Measurements from ENCODE around the gene ACR. TPM values are rescaled to one million over a fixed set of nuclear protein-coding genes. Genes with fewer than 3 reads are reported as not detected.

ACR gene
- total and polyA plus RNA-seq, 8 donors: 0.34 to 0.92 (median 0.40) TPM; not detected in 5

- DNase-seq: peak in 2 of 6 donors; percentile 68 to 78
- TF ChIP-seq CTCF (IDR thresholded peaks at IDR 0.05): peak in 2 of 4 donors; percentile 10
- H3K36me3 ChIP-seq: no peaks in the 10 kb centered on the region
- H3K4me3 ChIP-seq: peak overlapping the region in 3 of 4 donors; percentile 23 to 49 (median 38)
- no peaks in the 10 kb centered on the region for H3K27me3 ChIP-seq
- intact Hi-C loops (cut with DNase I): no loop called here
- FAIRE-seq: no peak
- no peaks in the 10 kb centered on the region for H3K9me3 ChIP-seq
- no peak overlapping the region for H3K27ac ChIP-seq
- H3K4me1 ChIP-seq: peaks cover 0 to 3% (median 0%) of the 10 kb centered on the region in 3 donors
- 9 to 10% methylated on average over 44 to 45 of the region's 58 CpGs for WGBS, 2 donors
- peak; percentile 73 to 90 (median 82) for ATAC-seq
Measured at GRCh38 chr22:50696799-50697561, 41.0 kb upstream of the ACR start.

GRCh38 chr22:50697667-50698506, 40.1 kb upstream of the ACR start:
- peak overlapping the region in 2 of 4 donors; percentile 29 to 38 for H3K4me3 ChIP-seq
- FAIRE-seq: no peak
- ATAC-seq: no peak
- no peak for TF ChIP-seq CTCF (IDR thresholded peaks at IDR 0.05)
- WGBS, 2 donors: 19 to 26% methylated on average over 40 to 54 of the region's 54 CpGs
- H3K9me3 ChIP-seq: no peaks in the 10 kb centered on the region
- H3K4me1 ChIP-seq: peaks cover 0 to 3% (median 0%) of the 10 kb centered on the region in 3 donors
- intact Hi-C loops (cut with DNase I): no loop called here
- peak in 2 of 6 donors; percentile 41 to 61 for DNase-seq
- H3K36me3 ChIP-seq: no peaks in the 10 kb centered on the region
- H3K27me3 ChIP-seq: no peaks in the 10 kb centered on the region
- no peak overlapping the region for H3K27ac ChIP-seq

- Histone ChIP-seq H3K9me3 (no peaks in the 10 kb centered on the region), H3K27ac (no peak overlapping the region), H3K4me3 (no peak overlapping the region), H3K27me3 (no peaks in the 10 kb centered on the region), H3K36me3 (no peaks in the 10 kb centered on the region), H3K4me1 (peaks cover 0 to 3% (median 0%) of the 10 kb centered on the region in 3 donors)
- TF ChIP-seq CTCF (IDR thresholded peaks at IDR 0.05): no peak
- FAIRE-seq (no peak), ATAC-seq (no peak), DNase-seq (peak in 2 of 6 donors; percentile 41 to 50)
- intact Hi-C loops (cut with DNase I): no loop called here
- 75 to 85% methylated on average over 12 of the region's 12 CpGs for WGBS, 2 donors
Measured at GRCh38 chr22:50698546-50698945, 39.5 kb upstream of the ACR start.

- H3K27me3 ChIP-seq: no peaks in the 10 kb centered on the region
- H3K27ac ChIP-seq: no peak overlapping the region
- peaks cover 0 to 3% (median 0%) of the 10 kb centered on the region in 3 donors for H3K4me1 ChIP-seq
- peak in 2 of 6 donors; percentile 44 to 59 for DNase-seq
- 85 to 87% methylated on average over 14 to 15 of the region's 15 CpGs for WGBS, 2 donors
- H3K4me3 ChIP-seq: no peak overlapping the region
- no peaks in the 10 kb centered on the region for H3K36me3 ChIP-seq
- no peaks in the 10 kb centered on the region for H3K9me3 ChIP-seq
- intact Hi-C loops (cut with DNase I): no loop called here
- no peak for FAIRE-seq
- ATAC-seq: no peak
- TF ChIP-seq CTCF (IDR thresholded peaks at IDR 0.05): no peak
Measured at GRCh38 chr22:50699001-50699755, 38.8 kb upstream of the ACR start.
